Hair follicular keratinocyte (primary cell): Measurements from ENCODE around the gene NFE2L2. TPM values are rescaled to one million over a fixed set of nuclear protein-coding genes. Genes with fewer than 3 reads are reported as not detected.

Experiments used
- total RNA-seq: library from RNA; depleted of rRNA; stranded (reverse); fragments of >200 nt; gene quantifications from 2 replicates; pipeline ENCODE4 v1.2.3, GENCODE V29; 2015

NFE2L2 gene
- total RNA-seq: 42.5 and 53.0 TPM in 2 replicates

GRCh38 chr2:177264693-177265587 is at the start of gene NFE2L2:
NFE2L2 (minus strand) TSS chr2:177264727; CDS start chr2:177264576, 151 bp downstream.

GRCh38 chr2:177212106-177212890 is 52.2 kb downstream of the NFE2L2 start, which contains the start of gene HNRNPA3:
HNRNPA3 (plus strand) TSS chr2:177212794; CDS start chr2:177212800, 6 bp downstream.

Other genes with a start within 250 kb of the NFE2L2 start
- 30.5 and 32.6 TPM in 2 replicates for gene HNRNPA3, start 51.9 kb downstream of the NFE2L2 start, total RNA-seq
- 20.5 and 37.3 TPM in 2 replicates for gene AGPS, start 128.0 kb upstream of the NFE2L2 start, total RNA-seq